K562 (cell line): ENCODE measurements around the gene MLH3. TPM values are rescaled to one million over a fixed set of nuclear protein-coding genes. Genes with fewer than 3 reads are reported as not detected.

Source experiments
- ARID1B ChIP-seq: fragments of 450-650 bp; IDR thresholded peaks from 2 replicates; pipeline ENCODE4 v1.6.1; 2016; ENCODE audit warnings: antibody characterized with exemption, mild to moderate bottlenecking, inconsistent platforms
- ARID2 ChIP-seq: fragments of 450-650 bp; IDR thresholded peaks from 2 replicates; pipeline ENCODE4 v1.6.1; 2017; ENCODE audit warnings: antibody characterized with exemption, mild to moderate bottlenecking
- ASH1L ChIP-seq: fragments of 450-650 bp; IDR thresholded peaks from 2 replicates; pipeline ENCODE4 v1.6.1; 2018; ENCODE audit warnings: borderline replicate concordance, mild to moderate bottlenecking, low read depth; ENCODE audit not compliant: partially characterized antibody
- CHD2 ChIP-seq: IDR thresholded peaks from 2 replicates; pipeline ENCODE4 v1.6.1; 2011; ENCODE audit warnings: low read depth, low read length
- CREB3L1 ChIP-seq: fragments of 450-650 bp; IDR thresholded peaks from 2 replicates; pipeline ENCODE4 v1.6.1; 2014; ENCODE audit warnings: low read depth, mild to moderate bottlenecking, moderate library complexity, borderline replicate concordance
- E2F4 ChIP-seq: sonication (generic); formaldehyde crosslinking; IDR thresholded peaks from 2 replicates; pipeline ENCODE4 v1.8.0; 2022; ENCODE audit warnings: mild to moderate bottlenecking, low read depth, missing genetic modification reagents
- ELF4 ChIP-seq: fragments of 450-650 bp; formaldehyde crosslinking; IDR thresholded peaks from 2 replicates; pipeline ENCODE4 v1.4.0; 2022; ENCODE audit warnings: missing genetic modification characterization
- EP400 ChIP-seq: fragments of 450-650 bp; IDR thresholded peaks from 2 replicates; pipeline ENCODE4 v1.6.1; 2017; ENCODE audit warnings: antibody characterized with exemption, mild to moderate bottlenecking, moderate library complexity
- FOXK2 ChIP-seq, 2 experiments: fragments of 450-650 bp; IDR thresholded peaks in 1 of 2; conservative IDR thresholded peaks in 1 of 2; 2 replicates each; pipeline ENCODE4 v1.6.1; 2016; ENCODE audit warnings: low read depth in 2 of 2, mild to moderate bottlenecking in 1 of 2
- FOXM1 ChIP-seq, 2 experiments: fragments of 450-650 bp in 1 of 2; sonication (generic) in 1 of 2; formaldehyde crosslinking in 1 of 2; IDR thresholded peaks; 2 replicates each; pipeline versions ENCODE4 v1.6.1 to v1.9.0; 2017 to 2022; ENCODE audit warnings: low read depth in 2 of 2, mild to moderate bottlenecking in 2 of 2, missing genetic modification reagents in 1 of 2, moderate library complexity in 1 of 2
- GABPA ChIP-seq: fragments of 200-800 bp; sonication (Bioruptor generic); conservative IDR thresholded peaks from 2 replicates; pipeline ENCODE4 v1.6.1; 2016; ENCODE audit warnings: low read depth, missing genetic modification characterization, missing compliant biosample characterization
- GABPB1 ChIP-seq: sonication (generic); formaldehyde crosslinking; IDR thresholded peaks from 2 replicates; pipeline ENCODE4 v1.8.0; 2022; ENCODE audit warnings: mild to moderate bottlenecking, missing genetic modification reagents
- HCFC1 ChIP-seq: IDR thresholded peaks from 2 replicates; pipeline ENCODE4 v1.6.1; 2012; ENCODE audit warnings: low read depth, low read length, improper control_type of control experiment
- HMG20A ChIP-seq: fragments of 450-650 bp; formaldehyde crosslinking; conservative IDR thresholded peaks from 2 replicates; pipeline ENCODE4 v1.4.0; 2020; ENCODE audit warnings: mild to moderate bottlenecking, mixed read lengths
- IFI16 ChIP-seq: fragments of 250-450 bp; sonication (Bioruptor Pico); IDR thresholded peaks from 2 replicates; pipeline ENCODE4 v2.1.2; 2022; ENCODE audit warnings: mild to moderate bottlenecking, inconsistent platforms
- KDM4B ChIP-seq, 2 experiments: fragments of 450-650 bp in 1 of 2; sonication (generic) in 1 of 2; IDR thresholded peaks; 2 replicates each; pipeline ENCODE4 v1.6.1; 2016 to 2017; ENCODE audit warnings: borderline replicate concordance in 2 of 2, antibody characterized with exemption in 1 of 2, low read depth in 1 of 2, mild to moderate bottlenecking in 1 of 2
- POLR2H ChIP-seq: IDR thresholded peaks from 2 replicates; pipeline ENCODE4 v1.6.1; 2016; ENCODE audit warnings: missing genetic modification characterization, low read depth, mild to moderate bottlenecking, control low read depth, missing compliant biosample characterization, moderate library complexity
- PPARD ChIP-seq: fragments of 250-450 bp; sonication (Bioruptor Pico); IDR thresholded peaks from 2 replicates; pipeline ENCODE4 v1.8.0; 2022; ENCODE audit warnings: inconsistent platforms, mild to moderate bottlenecking, moderate library complexity
- PRMT5 ChIP-seq: sonication (generic); formaldehyde crosslinking; IDR thresholded peaks from 2 replicates; pipeline ENCODE4 v1.5.0; 2020; ENCODE audit warnings: missing genetic modification reagents
- RBM25 ChIP-seq: fragments of 200-400 bp; formaldehyde crosslinking; IDR thresholded peaks from 2 replicates; pipeline ENCODE4 v1.6.1; 2018; ENCODE audit warnings: low read length, low read depth, moderate library complexity; ENCODE audit not compliant: severe bottlenecking
- SAP30 ChIP-seq: fragments of 200-600 bp; sonication (generic); IDR thresholded peaks from 2 replicates; pipeline ENCODE4 v1.6.1; 2012; ENCODE audit warnings: borderline replicate concordance, low read depth, mild to moderate bottlenecking, moderate library complexity, low read length, control low read depth, inconsistent platforms; ENCODE audit not compliant: insufficient read depth, poor library complexity, severe bottlenecking
- SP1 ChIP-seq: sonication (generic); formaldehyde crosslinking; IDR thresholded peaks from 2 replicates; pipeline ENCODE4 v1.8.1; 2022; ENCODE audit warnings: mild to moderate bottlenecking, missing genetic modification reagents
- TEAD1 ChIP-seq, 2 experiments: fragments of 450-650 bp in 1 of 2; sonication (generic) in 1 of 2; formaldehyde crosslinking; IDR thresholded peaks; 2 replicates each; pipeline versions ENCODE4 v1.4.0 to v1.8.0; 2020 to 2022; ENCODE audit warnings: mild to moderate bottlenecking in 2 of 2, missing genetic modification reagents in 1 of 2
- ZBTB7A ChIP-seq: IDR thresholded peaks from 2 replicates; pipeline ENCODE4 v1.6.1; 2011; ENCODE audit warnings: low read depth, mild to moderate bottlenecking, low read length, moderate library complexity, borderline replicate concordance; ENCODE audit not compliant: control insufficient read depth
- ZEB2 ChIP-seq: fragments of 450-650 bp; IDR thresholded peaks from 2 replicates; pipeline ENCODE4 v1.6.1; 2016
- ZNF24 ChIP-seq: fragments of 450-650 bp; IDR thresholded peaks from 2 replicates; pipeline ENCODE4 v1.6.1; 2016
- ZNF347 ChIP-seq: fragments of 450-650 bp; formaldehyde crosslinking; IDR thresholded peaks from 2 replicates; pipeline ENCODE4 v1.4.0; 2020; ENCODE audit warnings: low read depth, mild to moderate bottlenecking, moderate library complexity
- ZNF408 ChIP-seq: fragments of 250-450 bp; sonication (Bioruptor Pico); IDR thresholded peaks from 2 replicates; pipeline ENCODE4 v1.4.0; 2020; ENCODE audit warnings: low read depth, mild to moderate bottlenecking, moderate library complexity
- polyA plus RNA-seq, 8 experiments: library from polyadenylated mRNA; depleted of rRNA in 4 of 8; stranded (reverse) in 5 of 8; unstranded in 3 of 8; fragments of >200 nt; fragmentation: Nextera tagmentation in 2 of 8; fragmentation: Illumina TruSeq in 1 of 8; extraction: Ambion mirVana in 2 of 8; extraction: Trizol in 1 of 8; gene quantifications; 2 replicates each; pipeline versions ENCODE4 v1.2.1 to v1.2.3, GENCODE V29; 2011 to 2014; ENCODE audit warnings: inconsistent platforms in 1 of 8, missing spikeins in 1 of 8
- total RNA-seq, 7 experiments: library from RNA; depleted of rRNA in 6 of 7; stranded (reverse); fragments of >200 nt in 6 of 7; fragmentation: Illumina TruSeq in 2 of 7; extraction: Trizol in 2 of 7; gene quantifications; 2 replicates each; pipeline versions ENCODE4 v1.2.1 to v1.2.3, GENCODE V29; 2011 to 2021; ENCODE audit warnings: low replicate concordance in 1 of 7

MLH3 gene
- total and polyA plus RNA-seq, 9 of the 15 experiments (the other 6 are each of a cell fraction or from before 2014, with no cell fraction given): 5.9 to 15.3 (median 10.7) TPM

GRCh38 chr14:75063491-75064204 lies 12.4 kb upstream of the MLH3 start, which contains the start of gene ACYP1 (continued):
- TF ChIP-seq CREB3L1 (no peak), ASH1L (peak; percentile 87), GABPA (tag) (peak; percentile 75), ZBTB7A (no peak), SAP30 (no peak), CHD2 (peak; percentile 73), RBM25 (peak; percentile 96), E2F4 (CRISPR knock-in tag) (no peak), ARID1B (no peak), FOXK2 (conservative IDR thresholded peaks at IDR 0.05 in 1 of 2, IDR thresholded peaks at IDR 0.05 in 1 of 2; ENCODE audit: low read depth in 2 of 2) (no peak), IFI16 (CRISPR knock-in tag) (no peak), ZNF408 (CRISPR knock-in tag) (no peak), ZNF24 (no peak), ZNF347 (CRISPR knock-in tag) (no peak), FOXM1 (IDR thresholded peaks at IDR 0.05; ENCODE audit: low read depth) (no peak; the same call in 1 of the 2 replicates), FOXM1 (CRISPR knock-in tag; IDR thresholded peaks at IDR 0.05; ENCODE audit: low read depth) (no peak), POLR2H (tag) (no peak), EP400 (peak; percentile 73), ZEB2 (peak; percentile 33; the same call in 1 of the 2 replicates), GABPB1 (peak; percentile 72; the same call in 1 of the 2 replicates), HCFC1 (no peak), TEAD1 (CRISPR knock-in tag; IDR thresholded peaks at IDR 0.05) (no peak), PPARD (CRISPR knock-in tag) (no peak), KDM4B (IDR thresholded peaks at IDR 0.05; ENCODE audit: borderline replicate concordance in 2 of 2, low read depth in 1 of 2) (no peak), ELF4 (CRISPR knock-in tag) (0 out of 2 replicates have a peak, but pooled peaks have one; percentile 25), PRMT5 (CRISPR knock-in tag) (no peak), HMG20A (CRISPR knock-in tag) (no peak), SP1 (CRISPR knock-in tag) (no peak), ARID2 (no peak)
